ENCODE data around the gene HYDIN. TPM values are rescaled to one million over a fixed set of nuclear protein-coding genes. Genes with fewer than 3 reads are reported as not detected.
A peak's percentile ranks its signal among the peaks of the same experiment; 100 is the strongest.

HYDIN gene
- total and polyA plus RNA-seq, 9 of the 15 experiments (the other 6 are each of a cell fraction or from before 2014, with no cell fraction given): 0.08 to 0.43 (median 0.14) TPM; not detected in 1

GRCh38 chr16:70790815-70791214 is 439.7 kb downstream of the HYDIN start:
- ChIA-PET POLR2A (interaction anchor here (0.6 to 1.0 kb wide), 2 partner anchors 14 to 565 kb away, joined by 3 to 5 read pairs; no protein-coding TSS in a partner anchor), CTCF (ENCODE audit: low intra/inter-chr PET ratio) (no interaction called here)
- H4K20me1 ChIP-seq (replicated peaks; ENCODE audit: control insufficient read depth, insufficient read depth, low read length): peaks cover 28% of the 10 kb centered on the region
- no peaks in the 10 kb centered on the region for H3K9me3 ChIP-seq (replicated peaks; ENCODE audit: control insufficient read depth, insufficient read depth, low read depth, low read length)
- no peak overlapping the region for H2AFZ ChIP-seq (ENCODE audit: low read depth, low read length)
- ATAC-seq (peak; percentile 31; the same call in 1 of the 3 replicates), DNase-seq (ENCODE audit: extremely low read depth in 1 of 4, low spot score in 3 of 4) (no peak), FAIRE-seq (no peak)
- no peak overlapping the region for H3K4me3 ChIP-seq
- intact Hi-C loops (cut with micrococcal nuclease): no loop called here
- in situ Hi-C loops (cut with MboI): no loop called here
- peak overlapping the region in 1 of 2 experiments; percentile 4; a peak in 1 of 4 replicates for H3K9ac ChIP-seq (ENCODE audit: insufficient read depth in 1 of 2, low read depth in 2 of 2, low read length in 2 of 2)
- TF ChIP-seq ZC3H8 (IDR thresholded peaks at IDR 0.05) (no peak), ELK1 (CRISPR knock-in tag; IDR thresholded peaks at IDR 0.05) (no peak), NR2C1 (IDR thresholded peaks at IDR 0.05) (no peak), NR2C1 (tag; IDR thresholded peaks at IDR 0.05) (peak; percentile 37; the same call in 1 of the 2 replicates)
- no TSS peak for BruUV-seq (replicated peaks)
- WGBS (ENCODE audit: insufficient coverage, low coverage, missing lambda C conversion rate): 54% methylated on average over 8 of the region's 8 CpGs
- H3K9me1 ChIP-seq (ENCODE audit: control insufficient read depth, insufficient read depth, low read length): peaks cover 6% of the 10 kb centered on the region
- H3K36me3 ChIP-seq (ENCODE audit: control insufficient read depth, insufficient read depth, low read length): peaks cover 30% of the 10 kb centered on the region; the same call in 2 of the 3 replicates
- peaks cover 0 to 4% of the 10 kb centered on the region in 2 experiments; a peak in 1 of 5 replicates for H3K4me1 ChIP-seq (replicated peaks in 1 of 2; ENCODE audit: control insufficient read depth in 2 of 2, insufficient read depth in 2 of 2, low read length in 2 of 2)
- no peaks in the 10 kb centered on the region for H3K27me3 ChIP-seq (ENCODE audit: control insufficient read depth in 2 of 2, insufficient read depth in 2 of 2, low read length in 2 of 2)
- H3K4me2 ChIP-seq (ENCODE audit: insufficient read depth, low read length): no peak overlapping the region
- H3K27ac ChIP-seq (ENCODE audit: extremely low read depth, low read depth, low read length): no peak overlapping the region
- peaks cover 22% of the 10 kb centered on the region for H3K79me2 ChIP-seq (ENCODE audit: control insufficient read depth, insufficient read depth, low read length)
